Measurements from ENCODE around the gene CHST9. TPM values are rescaled to one million over a fixed set of nuclear protein-coding genes. Genes with fewer than 3 reads are reported as not detected.

CHST9 gene
- total RNA-seq, 2 donors from 2014 or later, result 0.07 TPM; not detected in 1

GRCh38 chr18:27118973-27119372, 66.1 kb downstream of the CHST9 start:
- H3K9me3 ChIP-seq, result no peaks in the 10 kb centered on the region
- no peak for DNase-seq (ENCODE audit: low spot score)
- no peak overlapping the region for H3K4me3 ChIP-seq
- no peaks in the 10 kb centered on the region for H3K27me3 ChIP-seq (replicated peaks; ENCODE audit: insufficient read depth)
- no peak for TF ChIP-seq CTCF (IDR thresholded peaks at IDR 0.05)
- ATAC-seq (ENCODE audit: insufficient number of reproducible peaks, low FRiP score, low read depth), result no peak
- H3K4me1 ChIP-seq (ENCODE audit: control insufficient read depth in 1 of 2, low read depth in 2 of 2), result no peaks in the 10 kb centered on the region
- H3K36me3 ChIP-seq, result no peaks in the 10 kb centered on the region
- H3K27ac ChIP-seq, result no peak overlapping the region

- no peaks in the 10 kb centered on the region for H3K27me3 ChIP-seq (replicated peaks; ENCODE audit: insufficient read depth)
- DNase-seq (ENCODE audit: low spot score) (no peak), ATAC-seq (ENCODE audit: insufficient number of reproducible peaks, low FRiP score, low read depth) (no peak)
- peaks cover 4% of the 10 kb centered on the region for H3K9me3 ChIP-seq
- no peak overlapping the region for H3K4me3 ChIP-seq
- TF ChIP-seq CTCF (IDR thresholded peaks at IDR 0.05), result no peak
- no peaks in the 10 kb centered on the region for H3K4me1 ChIP-seq (ENCODE audit: control insufficient read depth in 1 of 2, low read depth in 2 of 2)
- H3K36me3 ChIP-seq, result no peaks in the 10 kb centered on the region
- no peak overlapping the region for H3K27ac ChIP-seq
These were observed 70.3 kb downstream of the CHST9 start for GRCh38 chr18:27114842-27115241.

- Histone ChIP-seq H3K4me1 (ENCODE audit: control insufficient read depth in 1 of 2, low read depth in 2 of 2) (no peaks in the 10 kb centered on the region), H3K4me3 (no peak overlapping the region), H3K27ac (no peak overlapping the region), H3K9me3 (peaks cover 4% of the 10 kb centered on the region), H3K36me3 (no peaks in the 10 kb centered on the region), H3K27me3 (replicated peaks; ENCODE audit: insufficient read depth) (no peaks in the 10 kb centered on the region)
- no peak for TF ChIP-seq CTCF (IDR thresholded peaks at IDR 0.05)
- DNase-seq (ENCODE audit: low spot score), result no peak
- no peak for ATAC-seq (ENCODE audit: insufficient number of reproducible peaks, low FRiP score, low read depth)
These were observed 71.8 kb downstream of the CHST9 start for GRCh38 chr18:27113358-27113757.

GRCh38 chr18:27110319-27110718, 74.8 kb downstream of the CHST9 start:
- no peak for DNase-seq (ENCODE audit: low spot score)
- ATAC-seq (ENCODE audit: insufficient number of reproducible peaks, low FRiP score, low read depth), result no peak
- H3K9me3 ChIP-seq, result peaks cover 4% of the 10 kb centered on the region
- H3K4me3 ChIP-seq, result no peak overlapping the region
- H3K27ac ChIP-seq, result no peak overlapping the region
- no peak for TF ChIP-seq CTCF (IDR thresholded peaks at IDR 0.05)
- H3K4me1 ChIP-seq (ENCODE audit: control insufficient read depth in 1 of 2, low read depth in 2 of 2), result no peaks in the 10 kb centered on the region
- no peaks in the 10 kb centered on the region for H3K27me3 ChIP-seq (replicated peaks; ENCODE audit: insufficient read depth)
- H3K36me3 ChIP-seq, result no peaks in the 10 kb centered on the region

GRCh38 chr18:27109451-27109850, 75.7 kb downstream of the CHST9 start:
- Histone ChIP-seq H3K27ac (no peak overlapping the region), H3K9me3 (peaks cover 4% of the 10 kb centered on the region), H3K4me3 (no peak overlapping the region), H3K27me3 (replicated peaks; ENCODE audit: insufficient read depth) (no peaks in the 10 kb centered on the region), H3K4me1 (ENCODE audit: control insufficient read depth in 1 of 2, low read depth in 2 of 2) (no peaks in the 10 kb centered on the region), H3K36me3 (no peaks in the 10 kb centered on the region)
- ATAC-seq (ENCODE audit: insufficient number of reproducible peaks, low FRiP score, low read depth) (no peak), DNase-seq (ENCODE audit: low spot score) (no peak)
- no peak for TF ChIP-seq CTCF (IDR thresholded peaks at IDR 0.05)
